H1 (cell line): ENCODE measurements around the gene DTWD1. TPM values are rescaled to one million over a fixed set of nuclear protein-coding genes. Genes with fewer than 3 reads are reported as not detected.
"Not testable (repeated sequence)": the region's sequence is repeated elsewhere in the genome, so short reads cannot be mapped to it uniquely, and the experiment has no call there.

ENCODE experiments used
- CTCF ChIA-PET: fragments of 300-600 bp; sonication (Branson Sonifier 250); formaldehyde crosslinking; loops from one replicate; lab custom pipeline; 2021; ENCODE audit not compliant: partially characterized antibody; lab: Charles Lee
- POLR2A ChIA-PET: fragments of 300-600 bp; sonication (Branson Sonifier 250); formaldehyde crosslinking; loops from one replicate; lab custom pipeline; 2021; ENCODE audit warnings: inconsistent platforms; ENCODE audit not compliant: partially characterized antibody; lab: Charles Lee
- DNase-seq, 2 experiments: peaks; one replicate each; pipeline versions ENCODE4 v3.0.0 to v3.0.0-alpha.2; 2010 to 2022; ENCODE audit warnings: low spot score in 2 of 2, low read depth in 1 of 2, mixed read lengths in 1 of 2
- FAIRE-seq: peaks from 2 replicates; lab custom pipeline; 2011; peaks lifted over from hg19 to GRCh38; lab: Jason Lieb, UNC
- H2AFZ ChIP-seq: 2 replicates; pipeline ENCODE4 v1.8.1; 2012; ENCODE audit warnings: low read length, inconsistent platforms
- H2AK5ac ChIP-seq: 2 replicates; pipeline ENCODE4 v1.6.1; 2013; ENCODE audit warnings: low read depth, low read length
- H2BK120ac ChIP-seq: replicated peaks from 2 replicates; pipeline ENCODE3; 2013; ENCODE audit warnings: low read depth, low read length, inconsistent platforms
- H2BK12ac ChIP-seq: 2 replicates; pipeline ENCODE4 v1.6.1; 2013; ENCODE audit warnings: low read depth, low read length
- H2BK15ac ChIP-seq: 2 replicates; pipeline ENCODE4 v1.6.1; 2013; ENCODE audit warnings: low read length
- H2BK20ac ChIP-seq: 2 replicates; pipeline ENCODE4 v1.6.1; 2013; ENCODE audit warnings: low read length
- H2BK5ac ChIP-seq: 2 replicates; pipeline ENCODE4 v1.6.1; 2013; ENCODE audit warnings: low read depth, low read length
- H3K14ac ChIP-seq: 2 replicates; pipeline ENCODE4 v1.6.1; 2013; ENCODE audit warnings: inconsistent platforms; ENCODE audit not compliant: insufficient read length
- H3K18ac ChIP-seq: 2 replicates; pipeline ENCODE4 v1.6.1; 2013; ENCODE audit warnings: low read length; ENCODE audit errors: extremely low read depth
- H3K23ac ChIP-seq: 2 replicates; pipeline ENCODE4 v1.6.1; 2013; ENCODE audit warnings: inconsistent platforms; ENCODE audit not compliant: insufficient read length
- H3K23me2 ChIP-seq: 2 replicates; pipeline ENCODE4 v1.6.1; 2013; ENCODE audit warnings: low read depth, low read length
- H3K27ac ChIP-seq: 2 replicates; pipeline ENCODE4 v1.6.1; 2011; ENCODE audit warnings: low read depth, low read length, inconsistent platforms
- H3K27me3 ChIP-seq, 4 experiments: replicated peaks in 1 of 4; 1 replicate in 1 of 4; 2 replicates in 3 of 4; pipeline versions ENCODE4 v1.6.1 to v1.8.1; 2011 to 2013; ENCODE audit warnings: low read length in 3 of 4, mild to moderate bottlenecking in 3 of 4, inconsistent platforms in 2 of 4, mixed read lengths in 2 of 4, moderate library complexity in 1 of 4; ENCODE audit not compliant: control insufficient read depth in 3 of 4, insufficient read depth in 3 of 4; ENCODE audit errors: extremely low read depth in 1 of 4
- H3K36me3 ChIP-seq, 4 experiments: 2 replicates each; pipeline versions ENCODE4 v1.6.1 to v1.8.1; 2011 to 2013; ENCODE audit warnings: mild to moderate bottlenecking in 4 of 4, low read length in 3 of 4, moderate library complexity in 2 of 4, control low read depth in 1 of 4, inconsistent platforms in 1 of 4; ENCODE audit not compliant: insufficient read depth in 4 of 4, control insufficient read depth in 2 of 4
- H3K4ac ChIP-seq: replicated peaks from 2 replicates; pipeline ENCODE3; 2013; ENCODE audit warnings: low read length, low read depth, mixed read lengths, inconsistent platforms; ENCODE audit not compliant: insufficient read length
- H3K4me1 ChIP-seq, 4 experiments: replicated peaks in 1 of 4; 1 replicate in 1 of 4; 2 replicates in 3 of 4; pipeline versions ENCODE4 v1.6.1 to v1.8.1; 2011 to 2013; ENCODE audit warnings: low read length in 3 of 4, inconsistent platforms in 2 of 4, mixed read lengths in 1 of 4; ENCODE audit not compliant: insufficient read depth in 4 of 4, control insufficient read depth in 3 of 4
- H3K4me2 ChIP-seq, 2 experiments: 2 replicates each; pipeline versions ENCODE4 v1.6.1 to v1.8.1; 2011 to 2013; ENCODE audit warnings: low read depth in 2 of 2, low read length in 2 of 2, control low read depth in 1 of 2, inconsistent platforms in 1 of 2, mild to moderate bottlenecking in 1 of 2; ENCODE audit not compliant: insufficient read depth in 1 of 2
- H3K4me3 ChIP-seq, 4 experiments: fragments of 200-600, 300-600 bp in 1 of 4; sonication (generic), shearing (Covaris generic), sonication (Bioruptor Twin) in 1 of 4; 2 replicates each; pipeline versions ENCODE4 v1.5.1 to v1.8.1; 2011 to 2016; ENCODE audit warnings: low read length in 4 of 4, low read depth in 3 of 4, control low read depth in 2 of 4, inconsistent platforms in 2 of 4, mild to moderate bottlenecking in 2 of 4, mixed read lengths in 1 of 4, moderate library complexity in 1 of 4; ENCODE audit not compliant: insufficient read depth in 2 of 4; ENCODE audit errors: extremely low read depth in 1 of 4
- H3K56ac ChIP-seq: replicated peaks from 2 replicates; pipeline ENCODE3; 2013; ENCODE audit warnings: low read depth, mild to moderate bottlenecking, mixed read lengths, low read length, inconsistent platforms; ENCODE audit not compliant: insufficient read length
- H3K79me1 ChIP-seq: 2 replicates; pipeline ENCODE4 v1.6.1; 2013; ENCODE audit warnings: low read depth, low read length, control low read depth
- H3K79me2 ChIP-seq, 2 experiments: 2 replicates each; pipeline versions ENCODE4 v1.6.1 to v1.8.1; 2012 to 2013; ENCODE audit warnings: low read length in 2 of 2, mild to moderate bottlenecking in 2 of 2, inconsistent platforms in 1 of 2; ENCODE audit not compliant: insufficient read depth in 2 of 2, control insufficient read depth in 1 of 2
- H3K9ac ChIP-seq, 4 experiments: replicated peaks in 1 of 4; 1 replicate in 1 of 4; 2 replicates in 3 of 4; pipeline versions ENCODE4 v1.6.1 to v1.8.1; 2011 to 2013; ENCODE audit warnings: low read depth in 3 of 4, low read length in 3 of 4, control low read depth in 2 of 4, mild to moderate bottlenecking in 2 of 4, moderate library complexity in 2 of 4, inconsistent platforms in 1 of 4; ENCODE audit errors: extremely low read depth in 1 of 4
- H3K9me3 ChIP-seq, 2 experiments: 2 replicates each; pipeline versions ENCODE4 v1.6.1 to v1.8.1; 2012 to 2013; ENCODE audit warnings: mild to moderate bottlenecking in 2 of 2, moderate library complexity in 2 of 2, control low read depth in 1 of 2, inconsistent platforms in 1 of 2, low read depth in 1 of 2, low read length in 1 of 2, mixed read lengths in 1 of 2; ENCODE audit not compliant: insufficient read depth in 2 of 2
- H4K20me1 ChIP-seq, 2 experiments: replicated peaks in 1 of 2; 2 replicates each; pipeline versions ENCODE3 to v1.8.1; 2011 to 2013; ENCODE audit warnings: inconsistent platforms in 2 of 2, low read length in 2 of 2, mild to moderate bottlenecking in 1 of 2; ENCODE audit not compliant: insufficient read depth in 2 of 2, control insufficient read depth in 1 of 2
- H4K5ac ChIP-seq: 2 replicates; pipeline ENCODE4 v1.6.1; 2013; ENCODE audit warnings: low read length, low read depth, mixed read lengths, inconsistent platforms; ENCODE audit not compliant: insufficient read length
- H4K8ac ChIP-seq: 2 replicates; pipeline ENCODE4 v1.8.0; 2013; ENCODE audit warnings: mild to moderate bottlenecking, moderate library complexity, low read length, inconsistent platforms; ENCODE audit not compliant: insufficient read depth; ENCODE audit errors: extremely low read depth
- H4K91ac ChIP-seq: replicated peaks from 2 replicates; pipeline ENCODE3; 2013; ENCODE audit warnings: low read length, mixed read lengths, inconsistent platforms; ENCODE audit not compliant: insufficient read length
- WGBS, 2 experiments: shearing (Covaris generic) in 1 of 2; methylation state at CpG; one replicate each; pipeline versions ENCODE4 v1.1.6 to v1.1.7; 2013 to 2015; ENCODE audit warnings: low lambda C conversion rate in 2 of 2, mixed read lengths in 2 of 2, inconsistent platforms in 1 of 2, low coverage in 1 of 2, missing lambda C conversion rate in 1 of 2; ENCODE audit not compliant: insufficient replicate concordance in 2 of 2, insufficient coverage in 1 of 2, insufficient read length in 1 of 2; ENCODE audit errors: extremely low coverage in 1 of 2, missing lambda C conversion rate in 1 of 2; 5-methylcytosine and 5-hydroxymethylcytosine counted together
- polyA plus RNA-seq, 7 experiments: library from polyadenylated mRNA; depleted of rRNA in 3 of 7; stranded (reverse) in 5 of 7; unstranded in 2 of 7; fragments of >200 nt in 5 of 7; fragments of 200-250 nt in 2 of 7; gene quantifications; 1 replicate in 5 of 7; 2 replicates in 1 of 7; 4 replicates in 1 of 7; pipeline versions ENCODE4 v1.2.1 to v1.2.3, GENCODE V29; 2011 to 2013; ENCODE audit warnings: missing spikeins in 2 of 7, mixed read lengths in 2 of 7
- total RNA-seq: library from RNA; stranded (reverse); fragmentation: NEBNext Ultra II Directional; extraction: Animal tissue kit (Norgen Biotek cat#: 25700); gene quantifications from 2 replicates; pipeline ENCODE4 v1.2.1, GENCODE V29; 2021

The DTWD1 gene
- total and polyA plus RNA-seq, 2 of the 8 experiments (the other 6 are each of a cell fraction or from before 2014, with no cell fraction given) = 10.4 to 32.4 TPM

DNA sequence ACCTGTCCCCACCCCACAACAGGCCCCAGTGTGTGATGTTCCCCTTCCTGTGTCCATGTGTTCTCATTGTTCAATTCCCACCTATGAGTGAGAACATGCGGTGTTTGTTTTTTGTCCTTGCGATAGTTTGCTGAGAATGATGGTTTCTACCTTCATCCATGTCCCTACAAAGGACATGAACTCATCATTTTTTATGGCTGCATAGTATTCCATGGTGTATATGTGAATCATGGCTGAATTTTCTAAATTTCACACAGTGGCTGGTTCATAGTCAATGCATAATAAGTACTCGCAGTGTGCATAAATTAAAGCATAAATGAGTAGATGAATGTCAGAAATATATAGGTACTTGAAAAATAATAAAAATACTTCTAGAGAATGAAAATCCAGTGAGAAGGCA lies 8.6 kb upstream of the DTWD1 start:
- H2BK20ac ChIP-seq, H3K4me1 ChIP-seq, H3K56ac ChIP-seq, H3K23ac ChIP-seq, H2BK15ac ChIP-seq, H3K4ac ChIP-seq, H3K4me2 ChIP-seq, H2AFZ ChIP-seq, H2BK12ac ChIP-seq, POLR2A ChIA-PET, H2BK5ac ChIP-seq, H4K8ac ChIP-seq, H3K36me3 ChIP-seq, DNase-seq, H4K91ac ChIP-seq, H3K27ac ChIP-seq, H2BK120ac ChIP-seq, H3K9ac ChIP-seq, H2AK5ac ChIP-seq, H3K4me3 ChIP-seq, CTCF ChIA-PET, H4K5ac ChIP-seq, H3K9me3 ChIP-seq, H3K18ac ChIP-seq, H3K79me1 ChIP-seq, H3K79me2 ChIP-seq, H3K14ac ChIP-seq, H3K23me2 ChIP-seq, FAIRE-seq, H4K20me1 ChIP-seq, H3K27me3 ChIP-seq: not testable (repeated sequence)
- 97% methylated on average over 3 of the region's 3 CpGs; no CpG with 5 or more reads in 1 of the 2 experiments for WGBS, 2 experiments
